Sigmoid colon (tissue), 7 donors: Measurements from ENCODE around the gene TADA2A. TPM values are rescaled to one million over a fixed set of nuclear protein-coding genes. Genes with fewer than 3 reads are reported as not detected.

Experiments
- DNase-seq: peaks from one replicate; pipeline ENCODE4 v3.0.0-alpha.2; 2019
- H3K27ac ChIP-seq, 4 donors: fragments of 200-600 bp; sonication (generic); one replicate each; pipeline ENCODE4 v1.5.1; 2016 to 2019; ENCODE audit warnings: mild to moderate bottlenecking in 1 of 4
- H3K27me3 ChIP-seq, 3 donors: fragments of 200-600 bp; sonication (generic); one replicate each; pipeline ENCODE4 v1.5.1; 2019; ENCODE audit warnings: mild to moderate bottlenecking in 1 of 3
- H3K36me3 ChIP-seq, 4 donors: fragments of 200-600 bp; sonication (generic); one replicate each; pipeline ENCODE4 v1.5.1; 2016 to 2019
- H3K4me1 ChIP-seq, 4 donors: fragments of 200-600 bp; sonication (generic); one replicate each; pipeline ENCODE4 v1.5.1; 2017 to 2019
- H3K4me3 ChIP-seq, 4 donors: fragments of 200-600 bp; sonication (generic); one replicate each; pipeline ENCODE4 v1.5.1; 2017 to 2019; ENCODE audit warnings: mild to moderate bottlenecking in 2 of 4, moderate library complexity in 1 of 4
- H3K9me3 ChIP-seq, 4 donors: fragments of 200-600 bp in 3 of 4; sonication (generic) in 3 of 4; one replicate each; pipeline versions ENCODE4 v1.5.1 to v1.6.1; 2013 to 2019
- CTCF ChIP-seq, 4 experiments: fragments of 450-650 bp in 3 of 4; fragments of 200-600 bp in 1 of 4; IDR thresholded peaks; one replicate each; pipeline ENCODE4 v1.5.1; 2016 to 2019; ENCODE audit warnings: antibody characterized with exemption in 4 of 4, mild to moderate bottlenecking in 3 of 4, moderate library complexity in 2 of 4
- EP300 ChIP-seq, 4 donors: sonication (generic); formaldehyde crosslinking; IDR thresholded peaks; one replicate each; pipeline ENCODE4 v1.6.1; 2017; ENCODE audit warnings: antibody characterized with exemption in 4 of 4
- POLR2A ChIP-seq, 2 donors: fragments of 450-650 bp; IDR thresholded peaks; one replicate each; pipeline ENCODE4 v1.6.1; 2016; ENCODE audit warnings: antibody characterized with exemption in 2 of 2, mild to moderate bottlenecking in 2 of 2, moderate library complexity in 2 of 2
- POLR2AphosphoS5 ChIP-seq, 4 donors: sonication (generic); formaldehyde crosslinking; IDR thresholded peaks; one replicate each; pipeline ENCODE4 v1.6.1; 2017; ENCODE audit warnings: antibody characterized with exemption in 4 of 4
- WGBS, 2 donors: extraction: QIAGEN DNeasy Blood & Tissue Kit; methylation state at CpG; one replicate each; pipeline ENCODE4 v1.1.7; 2013; 5-methylcytosine and 5-hydroxymethylcytosine counted together
- intact Hi-C: fragments of 100-400 bp; cut with DNase I; formaldehyde crosslinking; loops from one replicate; pipeline ENCODE4 v1.15.1; 2023
- polyA plus RNA-seq, 3 donors: library from polyadenylated mRNA; stranded (reverse); fragments of 200-250 nt; gene quantifications; one replicate each; pipeline ENCODE4 v1.2.3, GENCODE V29; 2013
- total RNA-seq, 4 donors: library from RNA; depleted of rRNA; stranded (reverse); fragments of >200 nt; gene quantifications; one replicate each; pipeline ENCODE4 v1.1.0, GENCODE V29; 2016
- donor health status: healthy with polysubstance abuse.
- donor health status: Bipolar disorder and iron deficiency.
- donor health status: healthy.

TADA2A gene
- total and polyA plus RNA-seq, 7 donors, result 7.2 to 22.7 (median 15.0) TPM

- no peak for DNase-seq
- Histone ChIP-seq H3K36me3 (no peaks in the 10 kb centered on the region), H3K4me1 (peaks cover 0 to 38% (median 25%) of the 10 kb centered on the region in 4 donors), H3K4me3 (no peak overlapping the region), H3K9me3 (no peaks in the 10 kb centered on the region), H3K27me3 (no peaks in the 10 kb centered on the region), H3K27ac (no peak overlapping the region)
- 65 to 78% methylated on average over 1 of the region's 1 CpG for WGBS, 2 donors
- TF ChIP-seq POLR2A (IDR thresholded peaks at IDR 0.05) (no peak), POLR2AphosphoS5 (IDR thresholded peaks at IDR 0.05) (no peak), CTCF (IDR thresholded peaks at IDR 0.05) (no peak), EP300 (IDR thresholded peaks at IDR 0.05) (no peak)
- intact Hi-C loops, result no loop called here
Measured at GRCh38 chr17:37485938-37486570, 79.4 kb downstream of the TADA2A start.

GRCh38 chr17:37488009-37488604 is 81.4 kb downstream of the TADA2A start:
- H3K36me3 ChIP-seq, result no peaks in the 10 kb centered on the region
- intact Hi-C loops, result loop anchor here (2.0 kb wide), 2 partner anchors 81 to 129 kb away; partner anchors contain the start of genes ACACA and TADA2A
- DNase-seq, result no peak

GRCh38 chr17:37488607-37489196 is 82.0 kb downstream of the TADA2A start:
- TF ChIP-seq EP300 (IDR thresholded peaks at IDR 0.05) (no peak), POLR2AphosphoS5 (IDR thresholded peaks at IDR 0.05) (peak in 3 of 4 donors; percentile 26 to 81 (median 43))
- peak overlapping the region; percentile 58 to 92 (median 78) for H3K4me3 ChIP-seq
- 2 to 3% methylated on average over 25 of the region's 25 CpGs for WGBS, 2 donors
- H3K4me1 ChIP-seq, result peaks cover 0 to 53% (median 41%) of the 10 kb centered on the region in 4 donors
- H3K36me3 ChIP-seq, result no peaks in the 10 kb centered on the region
- peak; percentile 92 for DNase-seq
- H3K27ac ChIP-seq, result peak overlapping the region; percentile 88 to 97 (median 92)
- intact Hi-C loops, result loop anchor here (2.0 kb wide), 2 partner anchors 82 to 130 kb away; partner anchors contain the start of genes ACACA and TADA2A
- H3K9me3 ChIP-seq, result no peaks in the 10 kb centered on the region
- H3K27me3 ChIP-seq, result no peaks in the 10 kb centered on the region

More at GRCh38 chr17:37488009-37488604, 81.4 kb downstream of the TADA2A start:
- H3K27ac ChIP-seq, result peak overlapping the region; percentile 88 to 97 (median 92)
- 32 to 39% methylated on average over 7 of the region's 7 CpGs for WGBS, 2 donors
- peaks cover 0 to 53% (median 42%) of the 10 kb centered on the region in 4 donors for H3K4me1 ChIP-seq
- no peak for TF ChIP-seq CTCF (IDR thresholded peaks at IDR 0.05)
- peak in 1 of 4 donors; percentile 54 for TF ChIP-seq POLR2AphosphoS5 (IDR thresholded peaks at IDR 0.05)
- no peak for TF ChIP-seq EP300 (IDR thresholded peaks at IDR 0.05)
- no peak for TF ChIP-seq POLR2A (IDR thresholded peaks at IDR 0.05)
- H3K9me3 ChIP-seq, result no peaks in the 10 kb centered on the region
- peak overlapping the region in 3 of 4 donors; percentile 69 to 92 (median 86) for H3K4me3 ChIP-seq
- no peaks in the 10 kb centered on the region for H3K27me3 ChIP-seq

GRCh38 chr17:37489197-37490001 is 82.7 kb downstream of the TADA2A start, which contains the start of gene DUSP14:
DUSP14 (plus strand) TSS chr17:37489891; CDS start chr17:37512273, 22,382 bp downstream.
- Histone ChIP-seq H3K27me3 (no peaks in the 10 kb centered on the region), H3K27ac (peak within 1 kb of the TSS; percentile 90 to 97 (median 93)), H3K9me3 (no peaks in the 10 kb centered on the region), H3K4me1 (peaks cover 0 to 60% (median 45%) of the 10 kb centered on the region in 4 donors), H3K4me3 (peak within 1 kb of the TSS; percentile 69 to 92 (median 84)), H3K36me3 (no peaks in the 10 kb centered on the region)
- TF ChIP-seq EP300 (IDR thresholded peaks at IDR 0.05), result no peak
- peak; percentile 50 to 85 (median 82) for TF ChIP-seq POLR2AphosphoS5 (IDR thresholded peaks at IDR 0.05)
- DNase-seq, result peak; percentile 91
- intact Hi-C loops, result loop anchor here (2.0 kb wide), 3 partner anchors 83 to 131 kb away; partner anchors contain the start of genes ACACA, SYNRG and TADA2A
- WGBS, 2 donors, result 0 to 1% methylated on average over 100 of the region's 100 CpGs

GRCh38 chr17:37490022-37490587 is 83.4 kb downstream of the TADA2A start:
- Histone ChIP-seq H3K9me3 (no peaks in the 10 kb centered on the region), H3K27me3 (no peaks in the 10 kb centered on the region), H3K27ac (peak overlapping the region; percentile 90 to 97 (median 93)), H3K36me3 (no peaks in the 10 kb centered on the region), H3K4me1 (peaks cover 0 to 67% (median 50%) of the 10 kb centered on the region in 4 donors), H3K4me3 (peak overlapping the region; percentile 69 to 92 (median 84))
- DNase-seq, result peak; percentile 81
- intact Hi-C loops, result loop anchor here (2.0 kb wide), 1 partner anchor 119 kb away; the partner anchor contains the start of gene SYNRG
- WGBS, 2 donors, result 1% methylated on average over 56 of the region's 56 CpGs
- TF ChIP-seq POLR2AphosphoS5 (IDR thresholded peaks at IDR 0.05) (no peak), POLR2A (IDR thresholded peaks at IDR 0.05) (no peak), EP300 (IDR thresholded peaks at IDR 0.05) (no peak), CTCF (IDR thresholded peaks at IDR 0.05) (no peak)
